ENCODE data around the gene FHIT. TPM values are rescaled to one million over a fixed set of nuclear protein-coding genes. Genes with fewer than 3 reads are reported as not detected.

The FHIT gene
- total and polyA plus RNA-seq, 2 of the 4 experiments (the other 2 are of a cell fraction) = 0.07 TPM; not detected in 1

GRCh38 chr3:60696428-60697125 is 554.7 kb downstream of the FHIT start:
- BruUV-seq (replicated peaks) = no TSS peak
- no peaks in the 10 kb centered on the region for H3K9me3 ChIP-seq (ENCODE audit: control insufficient read depth, insufficient read depth, low read length)
- no peak overlapping the region for H2AK5ac ChIP-seq (ENCODE audit: low read depth, low read length)
- in situ Hi-C loops (cut with MboI; ENCODE audit: low sequenced_read_pairs) (no loop called here), dilution Hi-C loops (cut with HindIII; ENCODE audit: low sequenced_read_pairs, unreplicated experiment) (no loop called here), intact Hi-C loops (cut with micrococcal nuclease) (no loop called here)
- H2BK20ac ChIP-seq (ENCODE audit: low read depth, low read length) = no peak overlapping the region
- no peak overlapping the region for H3K4ac ChIP-seq (ENCODE audit: low read depth, low read length)
- H3K79me1 ChIP-seq (ENCODE audit: low read depth in 1 of 2, low read length in 2 of 2) = no peaks in the 10 kb centered on the region
- no peaks in the 10 kb centered on the region for H4K20me1 ChIP-seq (ENCODE audit: insufficient read depth, low read length)
- no peak overlapping the region for H3K14ac ChIP-seq (replicated peaks; ENCODE audit: low read depth, low read length)
- no peak overlapping the region for H3K56ac ChIP-seq (ENCODE audit: extremely low read depth, insufficient read depth, low read length)
- POLR2A ChIA-PET (ENCODE audit: unreplicated experiment) = no interaction called here
- H3K9me1 ChIP-seq (ENCODE audit: insufficient read depth, low read length) = no peaks in the 10 kb centered on the region
- no peak for DNase-seq
- no peak overlapping the region for H3K4me2 ChIP-seq (ENCODE audit: low read depth, low read length)
- no peak overlapping the region for H3K18ac ChIP-seq (ENCODE audit: low read depth, low read length)
- H2BK15ac ChIP-seq (ENCODE audit: low read depth, low read length) = no peak overlapping the region
- no peak overlapping the region for H2BK120ac ChIP-seq (ENCODE audit: low read depth, low read length)
- no peak overlapping the region for H3K27ac ChIP-seq (ENCODE audit: insufficient read depth, low read length)
- no peak overlapping the region for H2BK5ac ChIP-seq (ENCODE audit: low read depth, low read length, poor library complexity, severe bottlenecking)
- no CpG with 5 or more reads among the region's 5 CpGs for WGBS, 2 experiments (ENCODE audit: extremely low coverage in 2 of 2, insufficient read length in 1 of 2)
- CTCF ChIA-PET = no interaction called here
- H3K4me3 ChIP-seq (ENCODE audit: insufficient read depth, low read depth, low read length) = no peak overlapping the region
- H2AFZ ChIP-seq (replicated peaks; ENCODE audit: low read length, poor library complexity) = no peak overlapping the region
- no peak overlapping the region for H4K8ac ChIP-seq (ENCODE audit: low read depth in 2 of 2, low read length in 2 of 2)
- H3K36me3 ChIP-seq (ENCODE audit: control insufficient read depth, insufficient read depth, low read length) = no peaks in the 10 kb centered on the region
- H3K27me3 ChIP-seq (ENCODE audit: control insufficient read depth, insufficient read depth, low read length) = no peaks in the 10 kb centered on the region
- H4K91ac ChIP-seq (ENCODE audit: insufficient read depth, low read depth, low read length) = no peak overlapping the region
- no peak overlapping the region for H2AK9ac ChIP-seq (replicated peaks; ENCODE audit: low read depth, low read length, poor library complexity)
- H3K4me1 ChIP-seq (ENCODE audit: control insufficient read depth, insufficient read depth, low read length) = no peaks in the 10 kb centered on the region
- H3K23ac ChIP-seq (ENCODE audit: low read depth, low read length) = no peak overlapping the region
- TF ChIP-seq RCOR1 (IDR thresholded peaks at IDR 0.05; ENCODE audit: insufficient replicate concordance, low read length) (no peak), POLR2A (IDR thresholded peaks at IDR 0.05; ENCODE audit: low read depth, low read length) (no peak)
- no peak overlapping the region for H3K9ac ChIP-seq (ENCODE audit: low read depth, low read length)
- H4K5ac ChIP-seq (ENCODE audit: low read depth, low read length) = no peak overlapping the region
- ATAC-seq (ENCODE audit: low read depth) = no peak
